ENCODE results near the gene CCDC146.

DNA sequence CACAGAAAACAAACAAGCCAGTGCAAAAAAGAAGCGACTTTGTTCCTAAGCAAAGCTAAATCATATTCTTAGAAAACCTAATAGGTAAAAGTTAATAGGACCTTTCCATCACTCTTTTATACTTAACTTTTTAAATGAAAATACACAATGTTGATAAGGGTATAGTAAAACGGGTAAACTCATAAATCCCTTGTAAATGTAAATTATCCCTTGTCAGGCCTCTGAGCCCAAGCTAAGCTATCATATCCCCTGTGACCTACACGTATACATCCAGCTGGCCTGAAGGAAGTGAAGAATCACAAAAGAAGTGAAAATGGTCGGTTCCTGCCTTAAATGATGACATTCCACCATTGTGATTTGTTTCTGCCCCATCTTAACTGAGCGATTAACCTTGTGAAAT lies 217.3 kb downstream of the CCDC146 start:
- TF ChIP-seq, protein P1, sequence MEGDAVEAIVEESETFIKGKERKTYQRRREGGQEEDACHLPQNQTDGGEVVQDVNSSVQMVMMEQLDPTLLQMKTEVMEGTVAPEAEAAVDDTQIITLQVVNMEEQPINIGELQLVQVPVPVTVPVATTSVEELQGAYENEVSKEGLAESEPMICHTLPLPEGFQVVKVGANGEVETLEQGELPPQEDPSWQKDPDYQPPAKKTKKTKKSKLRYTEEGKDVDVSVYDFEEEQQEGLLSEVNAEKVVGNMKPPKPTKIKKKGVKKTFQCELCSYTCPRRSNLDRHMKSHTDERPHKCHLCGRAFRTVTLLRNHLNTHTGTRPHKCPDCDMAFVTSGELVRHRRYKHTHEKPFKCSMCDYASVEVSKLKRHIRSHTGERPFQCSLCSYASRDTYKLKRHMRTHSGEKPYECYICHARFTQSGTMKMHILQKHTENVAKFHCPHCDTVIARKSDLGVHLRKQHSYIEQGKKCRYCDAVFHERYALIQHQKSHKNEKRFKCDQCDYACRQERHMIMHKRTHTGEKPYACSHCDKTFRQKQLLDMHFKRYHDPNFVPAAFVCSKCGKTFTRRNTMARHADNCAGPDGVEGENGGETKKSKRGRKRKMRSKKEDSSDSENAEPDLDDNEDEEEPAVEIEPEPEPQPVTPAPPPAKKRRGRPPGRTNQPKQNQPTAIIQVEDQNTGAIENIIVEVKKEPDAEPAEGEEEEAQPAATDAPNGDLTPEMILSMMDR (IDR thresholded peaks at IDR 0.05; ENCODE audit: insufficient read depth, low read length, poor library complexity, severe bottlenecking) = no peak
- TF ChIP-seq EZH2phosphoT487 (conservative IDR thresholded peaks at IDR 0.05; ENCODE audit: low read length) = no peak
